Uterine smooth muscle cell (primary cell): ENCODE results near the gene MELK. TPM values are rescaled to one million over a fixed set of nuclear protein-coding genes. Genes with fewer than 3 reads are reported as not detected.

Source experiments
- total RNA-seq: library from RNA; depleted of rRNA; stranded (reverse); fragments of >200 nt; gene quantifications from 2 replicates; pipeline ENCODE4 v1.2.3, GENCODE V29; 2014

MELK gene
- 17.2 and 64.6 TPM in 2 replicates for total RNA-seq

DNA sequence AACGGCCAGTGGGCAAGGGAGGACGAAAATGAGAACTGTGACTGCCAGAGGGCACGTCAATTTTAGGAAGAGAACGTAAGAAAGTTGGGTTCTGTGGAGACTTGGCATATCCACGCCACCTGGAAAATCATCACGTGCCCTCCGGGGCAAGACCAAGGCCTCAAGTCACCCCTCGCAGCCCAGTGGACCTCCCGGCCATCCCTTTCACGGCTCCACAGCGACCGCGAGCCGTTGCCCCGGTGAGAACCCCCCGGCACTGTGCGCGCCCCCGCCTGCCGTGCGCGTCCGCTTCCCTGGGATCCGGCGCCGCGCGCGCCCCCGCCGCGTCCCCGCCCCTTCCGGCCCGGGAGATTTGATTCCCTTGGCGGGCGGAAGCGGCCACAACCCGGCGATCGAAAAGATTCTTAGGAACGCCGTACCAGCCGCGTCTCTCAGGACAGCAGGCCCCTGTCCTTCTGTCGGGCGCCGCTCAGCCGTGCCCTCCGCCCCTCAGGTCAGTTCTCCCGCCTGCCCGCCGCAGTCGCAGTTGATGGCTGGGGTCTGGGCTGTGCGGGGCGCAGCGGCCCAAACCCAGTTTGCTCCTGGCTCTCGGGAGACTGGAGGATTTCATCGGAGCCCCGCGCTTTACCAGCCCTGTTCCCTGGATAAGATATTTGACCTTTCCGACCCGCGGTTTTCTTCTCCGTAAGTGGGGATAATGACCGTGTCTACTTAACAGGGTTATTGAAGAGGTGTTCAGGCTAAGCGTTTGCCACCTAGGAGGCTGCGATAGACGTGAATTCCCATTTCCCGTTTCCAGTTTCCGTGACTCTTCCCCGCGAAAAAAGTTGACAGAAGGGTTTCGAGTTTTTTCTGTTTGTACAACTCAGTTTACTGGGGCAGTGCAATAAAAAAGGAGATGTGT is at the start of gene MELK:
Gene MELK, plus strand, starts transcription at position 381 of the 904 bp plus-strand sequence. CDS start 8,787 bp downstream, outside the sequence.

Other genes with a start within 250 kb of the MELK start
- gene RNF38, start 172.6 kb upstream of the MELK start, total RNA-seq: 6.6 and 7.4 TPM in 2 replicates